Superior temporal gyrus (tissue), 1 donor: ENCODE results near the gene C1orf210.
A peak's percentile ranks its signal among the peaks of the same experiment; 100 is the strongest.

Experiments used
- DNase-seq: peaks from one replicate; pipeline ENCODE4 v3.0.0-alpha.2; 2016; ENCODE audit errors: extremely low spot score

C1orf210 gene

DNA sequence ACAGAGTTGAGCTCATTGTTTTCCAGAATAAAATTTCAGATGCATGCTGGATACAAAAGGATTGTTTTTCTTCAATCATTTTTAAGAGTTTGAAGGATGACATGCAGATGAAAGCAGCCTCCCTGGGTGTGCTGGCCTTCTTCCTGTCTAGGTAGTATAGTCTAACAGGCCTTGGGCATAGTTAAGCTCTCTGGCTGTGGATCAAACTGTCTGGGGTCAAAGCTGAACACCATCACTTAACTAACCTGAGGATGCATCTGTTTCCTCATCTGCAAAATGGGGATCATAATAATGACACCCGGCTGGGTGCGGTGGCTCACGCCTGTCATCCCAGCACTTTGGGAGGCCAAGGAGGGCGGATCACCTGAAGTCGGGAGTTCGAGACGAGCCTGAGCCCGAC is 9.4 kb upstream of the C1orf210 start:
- DNase-seq, result no peak

DNA sequence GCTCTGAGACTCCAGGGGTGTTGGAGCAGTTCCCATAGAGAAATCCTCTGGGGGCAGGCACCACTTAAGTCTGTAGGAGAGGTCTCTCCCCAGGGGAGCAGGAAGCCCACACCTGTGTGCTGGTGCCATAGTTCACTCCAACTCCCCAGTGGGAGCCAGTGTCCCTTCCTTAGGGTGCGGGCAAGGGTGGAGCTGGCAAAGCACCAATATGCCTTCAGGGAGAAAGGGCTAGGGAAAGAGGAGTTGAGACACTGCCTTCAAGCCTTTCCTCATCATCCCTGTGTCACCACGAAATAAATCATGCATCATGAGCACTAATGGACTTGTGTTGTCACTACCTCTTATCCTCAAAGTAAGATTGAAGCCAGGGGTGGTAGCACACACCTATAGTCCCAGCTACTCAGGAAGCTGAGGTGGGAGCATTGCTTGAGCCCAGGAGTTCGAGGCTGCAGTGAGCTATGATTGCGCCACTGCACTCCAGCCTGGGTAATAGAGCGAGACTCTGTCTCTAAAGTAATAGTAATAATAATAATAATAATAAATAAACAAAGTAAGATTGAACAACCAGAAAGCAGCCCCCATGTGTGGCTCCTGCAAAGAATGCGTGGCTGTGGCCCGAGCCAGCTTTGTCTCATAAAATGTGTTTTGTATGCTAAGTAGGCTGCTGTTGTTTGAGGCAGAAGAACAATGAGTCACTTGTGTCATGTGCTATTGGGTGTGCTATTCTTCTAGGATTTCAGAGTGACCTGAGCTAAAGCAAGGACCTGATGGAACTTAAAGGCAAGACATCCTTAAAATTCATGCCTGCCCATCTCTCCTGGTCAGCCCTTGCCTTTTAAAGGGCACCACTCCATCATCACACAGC is 8.7 kb upstream of the C1orf210 start:
- peak; percentile 95 for DNase-seq

DNA sequence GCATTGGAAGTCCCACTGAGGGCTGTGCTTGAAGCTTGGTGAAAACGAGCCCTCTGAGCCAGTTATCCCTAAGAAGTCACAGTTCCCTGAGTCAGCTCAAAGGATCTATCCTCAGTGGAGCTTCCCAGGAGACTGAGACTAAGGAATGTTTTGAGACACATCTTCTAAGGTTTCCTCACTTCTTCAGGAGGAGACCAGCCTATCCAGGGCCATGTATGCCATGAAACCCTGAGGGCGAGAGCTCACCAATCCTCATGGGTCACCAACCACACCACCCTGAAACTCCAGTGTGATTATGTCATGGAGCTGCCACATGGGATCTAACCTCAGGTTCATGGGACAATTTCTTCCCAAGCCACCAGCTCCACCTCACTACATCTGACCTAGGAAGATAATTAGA is 7.8 kb upstream of the C1orf210 start:
- no peak for DNase-seq

DNA sequence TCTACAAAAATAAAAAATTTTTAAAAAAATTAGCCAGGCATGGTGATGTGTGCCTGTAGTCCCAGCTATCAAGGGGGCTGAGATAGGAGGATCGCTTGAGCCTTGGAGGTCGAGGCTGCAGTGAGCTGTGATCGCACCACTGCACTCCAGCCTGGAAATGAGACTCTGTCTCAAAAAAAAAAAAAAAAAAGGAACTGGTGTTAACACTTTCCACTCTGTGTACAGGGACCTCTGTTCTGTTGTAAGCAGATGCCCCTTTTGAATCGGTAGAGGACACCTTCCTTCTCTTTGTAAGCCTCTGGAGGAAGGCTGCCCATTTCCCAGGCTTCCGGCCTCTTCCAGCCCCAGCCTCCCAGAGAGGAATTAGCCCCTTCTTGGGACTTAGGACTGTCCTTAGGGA is 7.3 kb upstream of the C1orf210 start:
- DNase-seq, result no peak

DNA sequence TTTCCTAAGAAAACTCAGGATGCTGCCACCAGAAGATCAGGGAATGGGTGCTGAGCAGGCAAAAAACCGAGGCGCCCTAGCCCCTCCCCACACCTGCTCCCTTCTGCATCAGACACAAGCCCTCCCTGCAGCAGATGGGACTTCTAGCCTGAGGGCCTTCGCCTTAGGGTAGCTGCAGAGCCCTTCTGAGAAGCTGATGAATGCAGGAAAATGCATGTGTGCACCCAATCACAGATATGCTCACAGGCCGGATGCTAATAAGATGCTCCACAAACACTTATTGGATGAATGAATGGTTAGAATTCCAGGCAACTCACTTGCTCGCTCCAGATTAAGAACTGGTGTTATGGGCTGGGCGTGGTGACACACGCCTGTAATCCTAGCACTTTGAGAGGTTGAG is 6.8 kb upstream of the C1orf210 start:
- peak; percentile 27 for DNase-seq

GRCh38 chr1:43288785-43289706 is 3.7 kb upstream of the C1orf210 start:
- DNase-seq, result no peak

GRCh38 chr1:43288058-43288784 is 2.8 kb upstream of the C1orf210 start:
- DNase-seq, result peak; percentile 40

GRCh38 chr1:43286533-43286932 is 1.2 kb upstream of the C1orf210 start:
- DNase-seq, result no peak

GRCh38 chr1:43286115-43286514 is 734 bp upstream of the C1orf210 start:
- no peak for DNase-seq

DNA sequence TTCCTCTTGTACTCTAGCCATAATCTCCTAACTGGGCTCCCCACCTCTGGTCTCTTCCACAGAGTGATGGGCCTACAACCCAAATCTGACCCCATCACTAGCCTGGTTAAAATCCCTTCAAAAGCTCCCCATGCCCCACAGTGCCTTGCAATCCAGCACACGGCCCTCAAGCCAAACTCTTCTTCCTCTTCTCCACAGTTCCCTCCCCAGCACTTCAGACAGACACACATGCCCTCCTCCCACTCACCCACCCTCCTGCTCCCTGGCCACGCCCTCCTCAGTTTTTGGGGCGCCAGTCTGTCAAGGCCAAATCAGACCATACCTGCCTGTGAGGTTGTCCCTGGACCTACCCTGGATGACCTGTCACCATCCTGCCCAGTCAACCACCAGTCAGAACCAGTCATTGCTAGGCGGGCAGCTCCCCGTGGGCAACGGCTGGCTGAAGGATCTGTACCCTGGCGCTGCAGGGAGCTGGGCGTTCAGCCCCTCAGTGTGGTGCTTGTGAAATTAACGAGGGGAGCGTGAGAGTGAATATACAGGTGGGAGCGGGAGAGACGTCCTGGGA is 753 bp downstream of the C1orf210 start:
- no peak for DNase-seq

- DNase-seq, result no peak
Observed at GRCh38 chr1:43284065-43284464, 1.3 kb downstream of the C1orf210 start.

DNA sequence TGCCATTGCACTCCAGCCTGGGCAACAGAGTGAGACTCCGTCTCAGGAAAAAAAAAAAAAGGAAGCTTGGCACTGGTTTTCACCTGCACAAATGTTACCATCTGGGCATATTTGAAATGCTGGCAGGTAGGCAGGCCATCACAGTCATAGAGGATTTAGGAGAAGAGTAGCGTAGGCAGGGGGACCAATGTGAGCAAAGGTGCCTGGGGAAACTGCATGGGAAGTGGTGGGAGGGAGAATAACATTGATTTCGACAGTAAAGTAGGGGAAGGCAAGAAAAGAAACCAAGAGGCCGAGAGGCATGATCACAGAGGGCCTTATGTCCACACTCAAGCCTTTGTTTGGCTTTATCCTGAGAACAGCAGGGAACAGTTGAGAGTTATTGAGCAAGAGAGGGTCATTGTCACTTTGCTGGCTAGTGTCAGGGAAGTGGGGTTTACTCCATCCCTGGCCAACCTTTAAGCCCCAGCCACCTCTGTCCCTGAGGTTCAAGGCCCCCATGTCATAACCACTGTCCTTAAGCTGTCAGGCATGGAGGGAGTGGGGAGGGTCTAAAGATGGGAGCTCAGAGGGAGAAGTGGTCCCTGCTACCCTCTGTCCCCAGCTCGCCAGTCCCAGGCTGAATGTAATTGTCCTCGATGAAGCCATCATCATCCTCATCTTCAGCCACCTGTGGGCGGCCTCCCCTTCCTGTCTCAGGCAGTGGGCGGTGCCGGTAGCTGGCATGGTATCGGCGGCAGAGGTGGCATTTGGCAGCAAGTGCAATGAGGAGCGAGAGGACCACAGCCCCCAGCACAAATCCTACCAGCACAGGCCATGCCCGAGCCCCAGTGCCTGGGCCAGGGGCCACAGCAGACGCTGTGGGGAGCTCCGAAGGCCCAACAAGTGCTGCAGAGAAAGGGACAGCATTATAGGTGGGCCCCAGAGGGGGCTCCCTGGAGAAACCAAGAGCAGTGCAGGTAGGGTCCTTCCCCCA is 2.9 kb downstream of the C1orf210 start:
- peak; percentile 54 for DNase-seq

DNA sequence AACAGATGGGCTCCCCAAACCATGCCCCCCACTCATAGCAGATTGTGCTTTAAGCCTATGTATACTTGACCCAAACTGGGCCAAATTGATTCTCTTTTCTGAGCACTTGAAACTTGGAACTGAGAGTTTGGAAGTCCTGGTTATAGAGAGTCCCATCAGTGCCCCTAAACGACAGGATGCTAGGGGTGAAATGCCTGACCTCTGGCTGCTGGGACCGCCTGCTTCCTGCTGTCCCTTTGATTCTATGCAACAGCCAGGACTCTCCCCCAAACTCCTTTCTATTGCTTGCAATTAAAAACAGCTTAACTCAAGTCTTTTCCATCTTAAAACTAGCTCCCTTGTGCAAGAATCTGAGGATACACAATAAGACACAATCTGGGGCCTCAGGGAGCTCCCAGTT is 4.7 kb downstream of the C1orf210 start:
- no peak for DNase-seq

DNA sequence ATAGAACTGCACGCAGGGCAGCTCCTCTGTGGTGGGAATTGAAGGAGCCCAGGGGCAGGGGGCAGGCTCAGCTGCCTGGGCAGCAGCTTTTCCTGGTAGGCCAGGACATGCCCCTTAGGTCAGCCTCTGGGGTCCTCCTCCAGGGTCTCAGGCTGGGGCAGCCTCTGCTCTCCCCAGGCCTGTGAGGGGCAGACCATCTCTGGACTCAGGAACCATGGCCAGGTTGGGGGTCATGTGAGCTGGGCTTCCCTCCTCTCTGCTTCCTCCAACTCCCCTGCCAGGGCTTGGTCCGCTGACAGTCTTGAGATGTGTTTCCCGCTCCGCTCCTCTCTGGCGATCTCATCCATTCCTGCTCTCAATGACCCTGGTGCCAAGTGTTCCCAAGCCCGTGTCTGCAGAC is 5.7 kb downstream of the C1orf210 start:
- DNase-seq, result no peak

GRCh38 chr1:43279161-43279560 is 6.2 kb downstream of the C1orf210 start:
- DNase-seq, result no peak

- DNase-seq, result no peak
Observed at GRCh38 chr1:43277116-43277876, 8.1 kb downstream of the C1orf210 start.

- DNase-seq, result no peak
Observed at GRCh38 chr1:43276673-43277072, 8.7 kb downstream of the C1orf210 start.

- DNase-seq, result no peak
Observed at GRCh38 chr1:43275826-43276620, 9.4 kb downstream of the C1orf210 start.

DNA sequence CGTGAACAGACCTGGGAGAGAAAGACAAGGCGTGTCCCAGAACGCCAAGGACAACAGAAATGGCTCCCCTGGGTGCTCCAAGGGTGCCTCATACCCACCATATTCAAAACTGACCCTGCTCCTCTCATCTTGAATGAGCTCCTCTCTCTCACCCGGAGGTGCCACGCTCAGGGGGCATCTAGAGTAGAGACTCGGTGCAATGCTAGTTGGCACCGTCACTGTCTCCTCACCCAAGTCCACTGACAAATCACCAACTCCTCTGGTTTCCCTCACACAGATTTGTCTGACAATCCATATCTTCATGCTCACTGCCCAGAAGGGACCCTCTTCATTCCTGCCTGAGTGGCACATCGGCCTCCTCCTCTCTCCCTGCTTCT is 10.6 kb downstream of the C1orf210 start:
- no peak for DNase-seq
